Activated CD4-positive, alpha-beta T cell treated with anti-CD3 and anti-CD28 coated beads, Interleukin-2, amount 50 U/mL, for 16 hours (primary cell): ENCODE results near the gene GRIK3.

Source experiments
- DNase-seq: peaks from one replicate; pipeline ENCODE4 v3.0.0-alpha.2; 2020

GRIK3 gene

GRCh38 chr1:36871146-36871971 is 163.0 kb downstream of the GRIK3 start:
- no peak for DNase-seq

- no peak for DNase-seq
Observed at GRCh38 chr1:36869826-36870225, 164.5 kb downstream of the GRIK3 start.

GRCh38 chr1:36869054-36869453 is 165.3 kb downstream of the GRIK3 start:
- DNase-seq = no peak

- DNase-seq = no peak
Observed at GRCh38 chr1:36867575-36867974, 166.7 kb downstream of the GRIK3 start.

GRCh38 chr1:36866169-36866814 is 168.0 kb downstream of the GRIK3 start:
- no peak for DNase-seq

- no peak for DNase-seq
Observed at GRCh38 chr1:36865602-36865900, 168.8 kb downstream of the GRIK3 start.

- DNase-seq = no peak
Observed at GRCh38 chr1:36864823-36865601, 169.3 kb downstream of the GRIK3 start.

- peak; percentile 23 for DNase-seq
Observed at GRCh38 chr1:36864182-36864822, 170.0 kb downstream of the GRIK3 start.

GRCh38 chr1:36863500-36863899 is 170.8 kb downstream of the GRIK3 start:
- DNase-seq = no peak

GRCh38 chr1:36863061-36863460 is 171.3 kb downstream of the GRIK3 start:
- no peak for DNase-seq

GRCh38 chr1:36861375-36861774 is 172.9 kb downstream of the GRIK3 start:
- DNase-seq = no peak

GRCh38 chr1:36859926-36860325 is 174.4 kb downstream of the GRIK3 start:
- DNase-seq = no peak

- no peak for DNase-seq
Observed at GRCh38 chr1:36858981-36859380, 175.3 kb downstream of the GRIK3 start.

- no peak for DNase-seq
Observed at GRCh38 chr1:36858553-36858952, 175.8 kb downstream of the GRIK3 start.

GRCh38 chr1:36857754-36858153 is 176.6 kb downstream of the GRIK3 start:
- DNase-seq = no peak

- DNase-seq = no peak
Observed at GRCh38 chr1:36855699-36856494, 178.4 kb downstream of the GRIK3 start.

- no peak for DNase-seq
Observed at GRCh38 chr1:36853638-36854037, 180.7 kb downstream of the GRIK3 start.

GRCh38 chr1:36852586-36852985 is 181.7 kb downstream of the GRIK3 start:
- DNase-seq = no peak

GRCh38 chr1:36851595-36851994 is 182.7 kb downstream of the GRIK3 start:
- DNase-seq = no peak

GRCh38 chr1:36851087-36851486 is 183.2 kb downstream of the GRIK3 start:
- DNase-seq = no peak

GRCh38 chr1:36849956-36850355 is 184.4 kb downstream of the GRIK3 start:
- DNase-seq = no peak

GRCh38 chr1:36847761-36848160 is 186.6 kb downstream of the GRIK3 start:
- no peak for DNase-seq

- DNase-seq = no peak
Observed at GRCh38 chr1:36847186-36847585, 187.1 kb downstream of the GRIK3 start.
